Neuronal stem cell (in vitro differentiated cells): ENCODE data around the gene SERPINA3.
A peak's percentile ranks its signal among the peaks of the same experiment; 100 is the strongest.

Experiments
- DNase-seq: peaks from one replicate; pipeline ENCODE4 v3.0.0-alpha.2; 2013; ENCODE audit warnings: low spot score
- H2AFZ ChIP-seq: one replicate; pipeline ENCODE4 v1.6.1; 2013; ENCODE audit warnings: mild to moderate bottlenecking, low read length, inconsistent platforms
- H2AK5ac ChIP-seq: 2 replicates; pipeline ENCODE4 v1.6.1; 2013; ENCODE audit warnings: low read depth, mild to moderate bottlenecking, inconsistent platforms, low read length, moderate library complexity, mixed read lengths
- H2BK120ac ChIP-seq: 2 replicates; pipeline ENCODE4 v1.6.1; 2013; ENCODE audit warnings: low read depth, mild to moderate bottlenecking, inconsistent platforms, low read length, moderate library complexity, mixed read lengths
- H2BK12ac ChIP-seq: one replicate; pipeline ENCODE4 v1.6.1; 2013; ENCODE audit warnings: low read length, inconsistent platforms
- H2BK15ac ChIP-seq: 2 replicates; pipeline ENCODE4 v1.6.1; 2013; ENCODE audit warnings: mild to moderate bottlenecking, low read length, inconsistent platforms, mixed read lengths
- H2BK5ac ChIP-seq: one replicate; pipeline ENCODE4 v1.6.1; 2013; ENCODE audit warnings: inconsistent platforms, mild to moderate bottlenecking, low read length, moderate library complexity
- H3K14ac ChIP-seq: one replicate; pipeline ENCODE4 v1.6.1; 2013; ENCODE audit warnings: low read length, inconsistent platforms
- H3K18ac ChIP-seq: 2 replicates; pipeline ENCODE4 v1.6.1; 2013; ENCODE audit warnings: low read length, inconsistent platforms
- H3K23ac ChIP-seq: 2 replicates; pipeline ENCODE4 v1.6.1; 2013; ENCODE audit warnings: low read depth, mild to moderate bottlenecking, mixed read lengths, low read length, inconsistent platforms; ENCODE audit not compliant: poor library complexity
- H3K27ac ChIP-seq: replicated peaks from 3 replicates; pipeline ENCODE4 v1.5.1; 2013; ENCODE audit warnings: low read length, inconsistent platforms
- H3K27me3 ChIP-seq, 3 experiments: 2 replicates each; pipeline ENCODE4 v1.6.1; 2013; ENCODE audit warnings: low read length in 3 of 3, mild to moderate bottlenecking in 2 of 3, inconsistent platforms in 1 of 3, low read depth in 1 of 3, mixed read lengths in 1 of 3, moderate library complexity in 1 of 3; ENCODE audit not compliant: control insufficient read depth in 3 of 3, insufficient read depth in 3 of 3
- H3K36me3 ChIP-seq, 2 donors: replicated peaks in 1 of 2; 2 replicates each; pipeline ENCODE4 v1.6.1; 2013; ENCODE audit warnings: low read length in 2 of 2; ENCODE audit not compliant: control insufficient read depth in 2 of 2, insufficient read depth in 2 of 2
- H3K4ac ChIP-seq: 2 replicates; pipeline ENCODE4 v1.6.1; 2013; ENCODE audit warnings: inconsistent platforms, mild to moderate bottlenecking, low read length, moderate library complexity
- H3K4me1 ChIP-seq, 2 donors: 1 replicate in 1 of 2; 2 replicates in 1 of 2; pipeline ENCODE4 v1.6.1; 2013; ENCODE audit warnings: low read length in 2 of 2, low read depth in 1 of 2; ENCODE audit not compliant: control insufficient read depth in 2 of 2, insufficient read depth in 1 of 2
- H3K4me2 ChIP-seq: one replicate; pipeline ENCODE4 v1.6.1; 2013; ENCODE audit warnings: mild to moderate bottlenecking, low read length, inconsistent platforms; ENCODE audit not compliant: insufficient read depth, poor library complexity, severe bottlenecking
- H3K4me3 ChIP-seq, 2 donors: 2 replicates each; pipeline ENCODE4 v1.5.1; 2013; ENCODE audit warnings: low read length in 2 of 2, mild to moderate bottlenecking in 2 of 2, inconsistent platforms in 1 of 2, moderate library complexity in 1 of 2
- H3K79me1 ChIP-seq: one replicate; pipeline ENCODE4 v1.6.1; 2013; ENCODE audit warnings: low read depth, mild to moderate bottlenecking, inconsistent platforms, low read length, moderate library complexity
- H3K9ac ChIP-seq: one replicate; pipeline ENCODE4 v1.6.1; 2013; ENCODE audit warnings: mild to moderate bottlenecking, low read depth, low read length, inconsistent platforms; ENCODE audit not compliant: poor library complexity
- H3K9me3 ChIP-seq, 2 donors: replicated peaks in 1 of 2; 2 replicates each; pipeline versions ENCODE3 to v1.6.1; 2013; ENCODE audit warnings: low read length in 2 of 2, mild to moderate bottlenecking in 2 of 2, inconsistent platforms in 1 of 2, low read depth in 1 of 2, mixed read lengths in 1 of 2, moderate library complexity in 1 of 2; ENCODE audit not compliant: control insufficient read depth in 2 of 2, insufficient read depth in 1 of 2
- H4K8ac ChIP-seq: one replicate; pipeline ENCODE4 v1.6.1; 2013; ENCODE audit warnings: low read depth, mild to moderate bottlenecking, inconsistent platforms, low read length, moderate library complexity
- H4K91ac ChIP-seq: one replicate; pipeline ENCODE4 v1.6.1; 2013; ENCODE audit warnings: low read length, low read depth, mild to moderate bottlenecking, inconsistent platforms; ENCODE audit not compliant: poor library complexity
- WGBS, 2 donors: extraction: QIAGEN DNeasy Blood & Tissue Kit; methylation state at CpG; one replicate each; pipeline ENCODE4 v1.1.7; 2013; ENCODE audit warnings: missing lambda C conversion rate in 2 of 2, mixed read lengths in 1 of 2; ENCODE audit not compliant: insufficient read length in 2 of 2, insufficient replicate concordance in 1 of 2; ENCODE audit errors: extremely low coverage in 2 of 2; 5-methylcytosine and 5-hydroxymethylcytosine counted together

SERPINA3 gene

DNA sequence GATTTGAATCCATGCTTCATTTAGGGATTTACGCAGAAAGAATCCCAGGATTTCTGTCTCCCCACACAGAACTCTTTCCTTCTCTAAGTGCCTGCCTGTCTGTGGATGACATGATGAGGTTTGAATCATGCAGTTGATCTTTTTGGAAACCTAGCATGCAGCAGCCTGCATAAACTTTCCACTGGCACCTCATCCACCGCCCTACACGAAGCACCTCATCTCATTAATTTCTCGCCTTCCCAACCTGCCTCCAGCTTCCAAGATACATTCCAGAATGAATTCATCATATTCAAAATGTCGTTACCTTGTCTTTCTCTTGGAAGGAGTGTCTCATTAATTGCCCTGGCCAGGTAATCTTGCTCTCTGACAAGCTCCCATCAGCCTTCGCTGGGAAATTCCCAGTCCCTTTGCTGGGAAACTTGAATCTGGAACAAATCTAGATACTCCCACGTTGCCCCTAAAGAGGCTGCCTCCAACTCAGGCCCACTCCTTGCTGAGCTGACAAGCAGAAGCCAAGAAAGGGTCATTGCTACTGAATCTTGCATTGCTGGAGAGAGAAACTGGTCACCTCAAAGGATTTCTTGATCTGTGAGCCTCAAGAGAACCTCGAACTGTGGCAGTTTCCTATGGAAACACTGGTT is 48.2 kb downstream of the SERPINA3 start:
- Histone ChIP-seq H3K27me3 (no peaks in the 10 kb centered on the region), H3K27ac (no peak overlapping the region), H3K36me3 (no peaks in the 10 kb centered on the region), H3K14ac (no peak overlapping the region), H2BK15ac (no peak overlapping the region), H3K9me3 (peaks cover 0 to 2% of the 10 kb centered on the region in 2 donors), H3K4me3 (no peak overlapping the region), H4K91ac (no peak overlapping the region), H4K8ac (no peak overlapping the region), H3K4me2 (no peak overlapping the region), H3K18ac (no peak overlapping the region), H2BK120ac (no peak overlapping the region), H3K79me1 (no peaks in the 10 kb centered on the region), H3K4ac (no peak overlapping the region), H2AFZ (no peak overlapping the region), H2BK12ac (no peak overlapping the region), H2BK5ac (no peak overlapping the region), H3K4me1 (no peaks in the 10 kb centered on the region), H3K23ac (no peak overlapping the region), H3K9ac (no peak overlapping the region), H2AK5ac (no peak overlapping the region)
- no peak for DNase-seq
- no CpG with 5 or more reads among the region's 8 CpGs for WGBS, 2 donors

DNA sequence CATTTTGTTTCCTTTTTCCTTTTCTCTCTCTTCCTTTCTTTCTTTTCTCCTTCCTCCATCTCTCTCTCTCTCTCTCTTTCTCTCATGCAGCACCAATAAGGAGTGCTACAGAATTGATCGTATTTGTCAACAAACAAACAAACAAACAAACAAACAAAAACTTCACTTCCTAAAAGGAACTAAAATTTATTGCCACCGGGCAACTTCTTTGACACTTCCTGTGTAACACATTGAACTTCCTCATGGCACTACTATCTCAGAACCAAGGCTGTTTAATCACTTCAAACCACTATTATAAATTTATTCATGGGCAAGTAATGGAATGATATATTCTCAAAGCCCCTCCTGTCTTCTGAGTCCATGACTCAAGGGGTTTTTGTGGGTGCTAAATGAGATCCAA is 51.3 kb downstream of the SERPINA3 start:
- no peak for DNase-seq
- Histone ChIP-seq H3K79me1 (no peaks in the 10 kb centered on the region), H2AFZ (no peak overlapping the region), H3K9me3 (peaks cover 0 to 2% of the 10 kb centered on the region in 2 donors), H3K36me3 (no peaks in the 10 kb centered on the region), H3K9ac (no peak overlapping the region), H2BK12ac (no peak overlapping the region), H4K91ac (no peak overlapping the region), H3K4me1 (no peaks in the 10 kb centered on the region), H3K27ac (no peak overlapping the region), H3K4me3 (no peak overlapping the region), H3K18ac (no peak overlapping the region), H3K14ac (no peak overlapping the region), H4K8ac (no peak overlapping the region), H2AK5ac (no peak overlapping the region), H3K23ac (no peak overlapping the region), H3K27me3 (no peaks in the 10 kb centered on the region), H2BK15ac (no peak overlapping the region), H3K4me2 (no peak overlapping the region), H3K4ac (no peak overlapping the region), H2BK120ac (no peak overlapping the region), H2BK5ac (no peak overlapping the region)
- no CpG with 5 or more reads among the region's 2 CpGs for WGBS, 2 donors

DNA sequence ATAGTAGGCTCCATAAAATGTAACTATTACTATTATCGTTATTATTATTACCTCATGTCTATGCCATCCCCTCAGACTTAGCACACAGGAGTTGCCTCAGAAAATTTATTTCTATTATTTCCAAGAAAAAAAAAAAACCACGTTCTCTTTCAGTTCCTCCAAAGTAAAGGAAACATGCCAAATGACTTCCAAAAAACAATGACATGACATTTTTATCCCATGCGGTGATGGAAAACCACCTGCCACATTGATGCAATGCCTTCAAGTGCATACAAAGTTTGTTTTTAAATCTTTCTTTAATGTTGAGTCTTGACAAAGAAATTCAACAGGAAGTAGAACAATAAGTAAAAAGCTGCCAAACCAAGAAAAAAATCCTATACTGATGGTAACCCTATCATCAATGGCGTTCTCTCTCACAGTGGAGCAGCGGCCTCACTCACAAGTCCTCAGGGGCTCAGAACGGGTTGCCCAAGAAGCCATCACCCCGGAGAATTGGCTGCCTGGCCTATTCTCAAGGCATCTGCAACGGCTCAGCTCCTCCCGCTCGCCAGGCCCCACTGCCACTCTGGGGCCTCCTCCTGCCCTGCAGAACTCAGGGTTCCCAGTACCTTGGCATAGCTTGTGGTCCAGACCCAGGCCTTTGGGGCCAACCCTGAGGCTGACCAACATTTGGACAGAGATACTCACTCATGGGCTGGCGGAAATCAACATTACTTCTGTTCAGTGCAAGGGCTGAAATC is 51.9 kb downstream of the SERPINA3 start:
- H2BK15ac ChIP-seq: no peak overlapping the region
- H3K9ac ChIP-seq: no peak overlapping the region
- no peaks in the 10 kb centered on the region for H3K27me3 ChIP-seq
- H3K79me1 ChIP-seq: no peaks in the 10 kb centered on the region
- no peaks in the 10 kb centered on the region for H3K4me1 ChIP-seq
- no peak for DNase-seq
- peak overlapping the region; percentile 73 for H3K14ac ChIP-seq
- H3K9me3 ChIP-seq: peaks cover 0 to 2% of the 10 kb centered on the region in 2 donors
- H3K36me3 ChIP-seq: no peaks in the 10 kb centered on the region
- H2BK120ac ChIP-seq: no peak overlapping the region
- no peak overlapping the region for H4K91ac ChIP-seq
- H2BK12ac ChIP-seq: no peak overlapping the region
- no peak overlapping the region for H3K23ac ChIP-seq
- no peak overlapping the region for H3K4ac ChIP-seq
- H2AFZ ChIP-seq: no peak overlapping the region
- H3K27ac ChIP-seq: no peak overlapping the region
- H2BK5ac ChIP-seq: no peak overlapping the region
- no peak overlapping the region for H3K4me3 ChIP-seq
- peak overlapping the region; percentile 46 for H3K18ac ChIP-seq
- H2AK5ac ChIP-seq: no peak overlapping the region
- WGBS, 2 donors: no CpG with 5 or more reads among the region's 11 CpGs
- H3K4me2 ChIP-seq: no peak overlapping the region
- H4K8ac ChIP-seq: no peak overlapping the region

DNA sequence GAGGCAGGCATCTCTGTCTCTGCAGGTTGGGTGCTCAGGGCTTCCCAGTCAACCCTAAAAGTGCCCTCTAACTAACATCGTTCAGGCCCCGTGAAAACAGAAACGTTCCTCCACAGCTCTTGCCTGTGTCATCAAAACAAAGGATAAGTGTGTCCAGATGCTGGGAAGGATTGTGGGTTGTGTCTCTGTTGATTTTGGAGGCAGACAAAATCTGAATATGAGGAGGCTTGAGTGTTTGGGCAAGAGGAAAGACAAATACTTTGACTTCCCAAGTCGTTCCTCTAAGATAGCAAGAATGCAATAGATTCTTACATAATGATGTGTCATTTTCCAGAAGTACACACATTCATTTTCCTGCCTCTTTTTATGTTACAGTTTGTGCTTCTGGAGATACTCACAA is 52.9 kb downstream of the SERPINA3 start:
- H4K8ac ChIP-seq: no peak overlapping the region
- H3K27ac ChIP-seq: no peak overlapping the region
- H2AFZ ChIP-seq: no peak overlapping the region
- H3K23ac ChIP-seq: no peak overlapping the region
- no peak overlapping the region for H3K18ac ChIP-seq
- H2BK120ac ChIP-seq: no peak overlapping the region
- peaks cover 0 to 2% of the 10 kb centered on the region in 2 donors for H3K9me3 ChIP-seq
- H3K36me3 ChIP-seq: no peaks in the 10 kb centered on the region
- no peak for DNase-seq
- H3K4me3 ChIP-seq: no peak overlapping the region
- no peak overlapping the region for H2BK5ac ChIP-seq
- H3K9ac ChIP-seq: no peak overlapping the region
- no peak overlapping the region for H2AK5ac ChIP-seq
- no peak overlapping the region for H2BK15ac ChIP-seq
- H3K4ac ChIP-seq: no peak overlapping the region
- H3K27me3 ChIP-seq: no peaks in the 10 kb centered on the region
- H2BK12ac ChIP-seq: no peak overlapping the region
- H3K4me2 ChIP-seq: no peak overlapping the region
- H3K79me1 ChIP-seq: no peaks in the 10 kb centered on the region
- H4K91ac ChIP-seq: no peak overlapping the region
- no peaks in the 10 kb centered on the region for H3K4me1 ChIP-seq
- no peak overlapping the region for H3K14ac ChIP-seq
- WGBS, 2 donors: no CpG with 5 or more reads among the region's 4 CpGs
